ENCODE measurements around the gene CNPY3.
"Not testable (repeated sequence)": the region's sequence is repeated elsewhere in the genome, so short reads cannot be mapped to it uniquely, and the experiment has no call there.

CNPY3 gene

GRCh38 chr6:42916288-42916687 lies 13.0 kb upstream of the CNPY3 start:
- DNase-seq: no peak

- DNase-seq: no peak
Observed at GRCh38 chr6:42921801-42922200, 7.5 kb upstream of the CNPY3 start.

- no peak for DNase-seq
Observed at GRCh38 chr6:42923666-42924065, 5.6 kb upstream of the CNPY3 start.

GRCh38 chr6:42925248-42925857 lies 3.9 kb upstream of the CNPY3 start:
- no peak for DNase-seq

- peak; percentile 80 for DNase-seq
Observed at GRCh38 chr6:42929821-42930360, 611 bp downstream of the CNPY3 start.

GRCh38 chr6:42932412-42932811 lies 3.1 kb downstream of the CNPY3 start:
- no peak for DNase-seq

GRCh38 chr6:42933205-42933604 lies 3.9 kb downstream of the CNPY3 start:
- no peak for DNase-seq

- DNase-seq: no peak
Observed at GRCh38 chr6:42935322-42935721, 6.0 kb downstream of the CNPY3 start.

GRCh38 chr6:42936398-42936797 lies 7.1 kb downstream of the CNPY3 start:
- no peak for DNase-seq

GRCh38 chr6:42937548-42938427 lies 8.5 kb downstream of the CNPY3 start:
- no peak for DNase-seq

- DNase-seq: no peak
Observed at GRCh38 chr6:42938428-42938796, 9.1 kb downstream of the CNPY3 start.

GRCh38 chr6:42938987-42939809 lies 9.9 kb downstream of the CNPY3 start:
- DNase-seq: no peak

- no peak for DNase-seq
Observed at GRCh38 chr6:42939810-42940167, 10.5 kb downstream of the CNPY3 start.

GRCh38 chr6:42940493-42941045 lies 11.3 kb downstream of the CNPY3 start:
- DNase-seq: no peak

- DNase-seq: not testable (repeated sequence)
Observed at GRCh38 chr6:42941356-42941755, 12.1 kb downstream of the CNPY3 start.

GRCh38 chr6:42942444-42942843 lies 13.2 kb downstream of the CNPY3 start:
- DNase-seq: no peak

GRCh38 chr6:42947950-42948349 lies 18.7 kb downstream of the CNPY3 start:
- DNase-seq: no peak

GRCh38 chr6:42952389-42952788 lies 23.1 kb downstream of the CNPY3 start:
- DNase-seq: no peak

- DNase-seq: not testable (repeated sequence)
Observed at GRCh38 chr6:42954405-42954804, 25.1 kb downstream of the CNPY3 start.

GRCh38 chr6:42958125-42958524 lies 28.8 kb downstream of the CNPY3 start:
- no peak for DNase-seq

- no peak for DNase-seq
Observed at GRCh38 chr6:42959917-42960242, 30.6 kb downstream of the CNPY3 start.

GRCh38 chr6:42960243-42961019 lies 31.2 kb downstream of the CNPY3 start, which contains the start of gene GNMT:
Gene GNMT, plus strand, starts transcription at chr6:42960754. Its CDS starts 14 bp downstream, at chr6:42960768.
- peak; percentile 48 for DNase-seq
